K562 (cell line): Measurements from ENCODE around the gene KCNK4. TPM values are rescaled to one million over a fixed set of nuclear protein-coding genes. Genes with fewer than 3 reads are reported as not detected.

Source experiments
- CBFB ChIP-seq: sonication (generic); formaldehyde crosslinking; IDR thresholded peaks from 2 replicates; pipeline ENCODE4 v1.4.0; 2020; ENCODE audit warnings: mild to moderate bottlenecking, missing genetic modification reagents
- CBX2 ChIP-seq: fragments of 200-600 bp; sonication (generic); IDR thresholded peaks from one replicate; pipeline ENCODE4 v1.6.1; 2012; ENCODE audit warnings: mild to moderate bottlenecking, low read length, inconsistent platforms; ENCODE audit not compliant: insufficient read depth, poor library complexity, severe bottlenecking
- EWSR1 ChIP-seq: fragments of 450-650 bp; IDR thresholded peaks from 2 replicates; pipeline ENCODE4 v1.6.1; 2018; ENCODE audit warnings: borderline replicate concordance, mild to moderate bottlenecking, low read depth, moderate library complexity; ENCODE audit not compliant: partially characterized antibody
- MAFF ChIP-seq: IDR thresholded peaks from 2 replicates; pipeline ENCODE4 v1.6.1; 2012; ENCODE audit warnings: low read length, improper control_type of control experiment
- NFIC ChIP-seq: fragments of 450-650 bp; IDR thresholded peaks from 2 replicates; pipeline ENCODE4 v1.6.1; 2017; ENCODE audit warnings: mild to moderate bottlenecking, inconsistent platforms
- RBM22 ChIP-seq: fragments of 200-400 bp; formaldehyde crosslinking; IDR thresholded peaks from 2 replicates; pipeline ENCODE4 v1.6.1; 2018; ENCODE audit warnings: low read length, low read depth; ENCODE audit not compliant: poor library complexity, severe bottlenecking
- STAT5B ChIP-seq: fragments of 250-450 bp; sonication (Bioruptor Pico); IDR thresholded peaks from 2 replicates; pipeline ENCODE4 v1.8.0; 2021; ENCODE audit warnings: mild to moderate bottlenecking, inconsistent platforms
- XRCC3 ChIP-seq: fragments of 450-650 bp; IDR thresholded peaks from 2 replicates; pipeline ENCODE4 v1.6.1; 2017; ENCODE audit warnings: mild to moderate bottlenecking, moderate library complexity
- ZFX ChIP-seq: sonication (generic); formaldehyde crosslinking; IDR thresholded peaks from 2 replicates; pipeline ENCODE4 v1.8.0; 2022; ENCODE audit warnings: mild to moderate bottlenecking, missing genetic modification reagents, moderate library complexity
- ZKSCAN3 ChIP-seq: fragments of 250-450 bp; sonication (Bioruptor Pico); IDR thresholded peaks from 2 replicates; pipeline ENCODE4 v1.4.0; 2020
- ZNF668 ChIP-seq: fragments of 250-450 bp; sonication (Bioruptor Pico); IDR thresholded peaks from 2 replicates; pipeline ENCODE4 v1.8.0; 2022; ENCODE audit warnings: mild to moderate bottlenecking, inconsistent platforms
- polyA plus RNA-seq, 8 experiments: library from polyadenylated mRNA; depleted of rRNA in 4 of 8; stranded (reverse) in 5 of 8; unstranded in 3 of 8; fragments of >200 nt; fragmentation: Nextera tagmentation in 2 of 8; fragmentation: Illumina TruSeq in 1 of 8; extraction: Ambion mirVana in 2 of 8; extraction: Trizol in 1 of 8; gene quantifications; 2 replicates each; pipeline versions ENCODE4 v1.2.1 to v1.2.3, GENCODE V29; 2011 to 2014; ENCODE audit warnings: inconsistent platforms in 1 of 8, missing spikeins in 1 of 8
- total RNA-seq, 7 experiments: library from RNA; depleted of rRNA in 6 of 7; stranded (reverse); fragments of >200 nt in 6 of 7; fragmentation: Illumina TruSeq in 2 of 7; extraction: Trizol in 2 of 7; gene quantifications; 2 replicates each; pipeline versions ENCODE4 v1.2.1 to v1.2.3, GENCODE V29; 2011 to 2021; ENCODE audit warnings: low replicate concordance in 1 of 7
- TF ChIP-seq, protein P1 (sequence below): IDR thresholded peaks from 2 replicates; pipeline ENCODE4 v1.6.1; 2014; ENCODE audit warnings: antibody characterized with exemption
- TF ChIP-seq, protein P2 (sequence below): fragments of 250-450 bp; sonication (Bioruptor Pico); IDR thresholded peaks from 2 replicates; pipeline ENCODE4 v1.4.0; 2020; ENCODE audit warnings: mild to moderate bottlenecking, moderate library complexity, borderline replicate concordance
- TF ChIP-seq, protein P3 (sequence below): sonication (generic); formaldehyde crosslinking; IDR thresholded peaks from 2 replicates; pipeline ENCODE4 v1.8.1; 2022; ENCODE audit warnings: missing genetic modification reagents
- TF ChIP-seq, protein P4 (sequence below): sonication (generic); formaldehyde crosslinking; IDR thresholded peaks from 2 replicates; pipeline ENCODE4 v1.8.1; 2023; ENCODE audit warnings: mild to moderate bottlenecking, missing genetic modification reagents
- TF ChIP-seq, protein P5 (sequence below): fragments of 150-350 bp; conservative IDR thresholded peaks from 2 replicates; pipeline ENCODE4 v1.6.1; 2014; ENCODE audit warnings: low read length
- TF ChIP-seq, protein P6 (sequence below): fragments of 450-650 bp; IDR thresholded peaks from 2 replicates; pipeline ENCODE4 v1.6.1; 2016; ENCODE audit warnings: missing biosample characterization, missing genetic modification characterization

Gene KCNK4
- total and polyA plus RNA-seq, 9 of the 15 experiments (the other 6 are each of a cell fraction or from before 2014, with no cell fraction given) = not detected

DNA sequence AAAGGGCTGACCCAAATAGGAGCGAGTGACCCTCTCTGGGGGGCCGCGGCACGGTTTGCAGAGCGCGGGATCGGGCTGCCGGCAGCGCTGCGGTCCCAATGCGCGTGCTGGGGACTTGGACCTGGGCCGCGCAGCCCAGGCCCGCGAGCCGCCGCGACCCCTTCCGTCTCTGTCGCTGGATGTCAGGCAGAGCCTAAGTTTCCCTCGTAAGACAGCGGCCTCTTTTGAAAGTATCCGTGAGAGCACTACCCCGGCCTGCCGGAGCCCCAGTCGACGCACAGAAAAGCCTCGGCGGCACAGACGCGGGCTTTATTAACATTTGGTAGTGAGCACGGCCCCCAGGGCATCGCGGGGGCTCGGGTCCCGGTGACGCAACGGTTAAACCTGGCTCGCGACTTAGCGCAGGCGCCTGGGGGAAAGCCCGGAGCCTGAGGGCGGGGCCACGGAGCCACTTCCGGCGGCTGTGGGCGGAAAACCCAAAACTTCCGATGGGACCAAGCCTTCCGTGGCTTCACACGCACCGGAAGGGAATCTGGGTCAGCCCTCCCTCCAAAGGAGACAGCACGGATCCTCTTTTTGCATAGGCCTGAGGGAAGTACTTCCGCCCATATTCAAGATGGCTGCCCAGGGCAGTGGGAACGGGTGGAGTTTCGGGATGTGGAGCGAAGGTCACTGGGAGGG lies 21.4 kb upstream of the KCNK4 start (continued):
- TF ChIP-seq, protein P1, sequence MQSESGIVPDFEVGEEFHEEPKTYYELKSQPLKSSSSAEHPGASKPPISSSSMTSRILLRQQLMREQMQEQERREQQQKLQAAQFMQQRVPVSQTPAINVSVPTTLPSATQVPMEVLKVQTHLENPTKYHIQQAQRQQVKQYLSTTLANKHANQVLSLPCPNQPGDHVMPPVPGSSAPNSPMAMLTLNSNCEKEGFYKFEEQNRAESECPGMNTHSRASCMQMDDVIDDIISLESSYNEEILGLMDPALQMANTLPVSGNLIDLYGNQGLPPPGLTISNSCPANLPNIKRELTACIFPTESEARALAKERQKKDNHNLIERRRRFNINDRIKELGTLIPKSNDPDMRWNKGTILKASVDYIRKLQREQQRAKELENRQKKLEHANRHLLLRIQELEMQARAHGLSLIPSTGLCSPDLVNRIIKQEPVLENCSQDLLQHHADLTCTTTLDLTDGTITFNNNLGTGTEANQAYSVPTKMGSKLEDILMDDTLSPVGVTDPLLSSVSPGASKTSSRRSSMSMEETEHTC = no peak
- TF ChIP-seq, protein P2, sequence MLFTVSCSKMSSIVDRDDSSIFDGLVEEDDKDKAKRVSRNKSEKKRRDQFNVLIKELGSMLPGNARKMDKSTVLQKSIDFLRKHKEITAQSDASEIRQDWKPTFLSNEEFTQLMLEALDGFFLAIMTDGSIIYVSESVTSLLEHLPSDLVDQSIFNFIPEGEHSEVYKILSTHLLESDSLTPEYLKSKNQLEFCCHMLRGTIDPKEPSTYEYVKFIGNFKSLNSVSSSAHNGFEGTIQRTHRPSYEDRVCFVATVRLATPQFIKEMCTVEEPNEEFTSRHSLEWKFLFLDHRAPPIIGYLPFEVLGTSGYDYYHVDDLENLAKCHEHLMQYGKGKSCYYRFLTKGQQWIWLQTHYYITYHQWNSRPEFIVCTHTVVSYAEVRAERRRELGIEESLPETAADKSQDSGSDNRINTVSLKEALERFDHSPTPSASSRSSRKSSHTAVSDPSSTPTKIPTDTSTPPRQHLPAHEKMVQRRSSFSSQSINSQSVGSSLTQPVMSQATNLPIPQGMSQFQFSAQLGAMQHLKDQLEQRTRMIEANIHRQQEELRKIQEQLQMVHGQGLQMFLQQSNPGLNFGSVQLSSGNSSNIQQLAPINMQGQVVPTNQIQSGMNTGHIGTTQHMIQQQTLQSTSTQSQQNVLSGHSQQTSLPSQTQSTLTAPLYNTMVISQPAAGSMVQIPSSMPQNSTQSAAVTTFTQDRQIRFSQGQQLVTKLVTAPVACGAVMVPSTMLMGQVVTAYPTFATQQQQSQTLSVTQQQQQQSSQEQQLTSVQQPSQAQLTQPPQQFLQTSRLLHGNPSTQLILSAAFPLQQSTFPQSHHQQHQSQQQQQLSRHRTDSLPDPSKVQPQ (CRISPR knock-in tag) = peak; percentile 54; the same call in 1 of the 2 replicates
- TF ChIP-seq CBFB = peak; percentile 90; the same call in 1 of the 2 replicates
- no peak for TF ChIP-seq STAT5B (CRISPR knock-in tag)
- TF ChIP-seq, protein P3, sequence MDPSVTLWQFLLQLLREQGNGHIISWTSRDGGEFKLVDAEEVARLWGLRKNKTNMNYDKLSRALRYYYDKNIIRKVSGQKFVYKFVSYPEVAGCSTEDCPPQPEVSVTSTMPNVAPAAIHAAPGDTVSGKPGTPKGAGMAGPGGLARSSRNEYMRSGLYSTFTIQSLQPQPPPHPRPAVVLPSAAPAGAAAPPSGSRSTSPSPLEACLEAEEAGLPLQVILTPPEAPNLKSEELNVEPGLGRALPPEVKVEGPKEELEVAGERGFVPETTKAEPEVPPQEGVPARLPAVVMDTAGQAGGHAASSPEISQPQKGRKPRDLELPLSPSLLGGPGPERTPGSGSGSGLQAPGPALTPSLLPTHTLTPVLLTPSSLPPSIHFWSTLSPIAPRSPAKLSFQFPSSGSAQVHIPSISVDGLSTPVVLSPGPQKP (CRISPR knock-in tag) = no peak
- TF ChIP-seq, protein P4, sequence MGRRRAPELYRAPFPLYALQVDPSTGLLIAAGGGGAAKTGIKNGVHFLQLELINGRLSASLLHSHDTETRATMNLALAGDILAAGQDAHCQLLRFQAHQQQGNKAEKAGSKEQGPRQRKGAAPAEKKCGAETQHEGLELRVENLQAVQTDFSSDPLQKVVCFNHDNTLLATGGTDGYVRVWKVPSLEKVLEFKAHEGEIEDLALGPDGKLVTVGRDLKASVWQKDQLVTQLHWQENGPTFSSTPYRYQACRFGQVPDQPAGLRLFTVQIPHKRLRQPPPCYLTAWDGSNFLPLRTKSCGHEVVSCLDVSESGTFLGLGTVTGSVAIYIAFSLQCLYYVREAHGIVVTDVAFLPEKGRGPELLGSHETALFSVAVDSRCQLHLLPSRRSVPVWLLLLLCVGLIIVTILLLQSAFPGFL (CRISPR knock-in tag) = peak; percentile 88
- TF ChIP-seq, protein P5, sequence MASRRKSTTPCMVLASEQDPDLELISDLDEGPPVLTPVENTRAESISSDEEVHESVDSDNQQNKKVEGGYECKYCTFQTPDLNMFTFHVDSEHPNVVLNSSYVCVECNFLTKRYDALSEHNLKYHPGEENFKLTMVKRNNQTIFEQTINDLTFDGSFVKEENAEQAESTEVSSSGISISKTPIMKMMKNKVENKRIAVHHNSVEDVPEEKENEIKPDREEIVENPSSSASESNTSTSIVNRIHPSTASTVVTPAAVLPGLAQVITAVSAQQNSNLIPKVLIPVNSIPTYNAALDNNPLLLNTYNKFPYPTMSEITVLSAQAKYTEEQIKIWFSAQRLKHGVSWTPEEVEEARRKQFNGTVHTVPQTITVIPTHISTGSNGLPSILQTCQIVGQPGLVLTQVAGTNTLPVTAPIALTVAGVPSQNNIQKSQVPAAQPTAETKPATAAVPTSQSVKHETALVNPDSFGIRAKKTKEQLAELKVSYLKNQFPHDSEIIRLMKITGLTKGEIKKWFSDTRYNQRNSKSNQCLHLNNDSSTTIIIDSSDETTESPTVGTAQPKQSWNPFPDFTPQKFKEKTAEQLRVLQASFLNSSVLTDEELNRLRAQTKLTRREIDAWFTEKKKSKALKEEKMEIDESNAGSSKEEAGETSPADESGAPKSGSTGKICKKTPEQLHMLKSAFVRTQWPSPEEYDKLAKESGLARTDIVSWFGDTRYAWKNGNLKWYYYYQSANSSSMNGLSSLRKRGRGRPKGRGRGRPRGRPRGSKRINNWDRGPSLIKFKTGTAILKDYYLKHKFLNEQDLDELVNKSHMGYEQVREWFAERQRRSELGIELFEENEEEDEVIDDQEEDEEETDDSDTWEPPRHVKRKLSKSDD = 0 out of 2 replicates have a peak, but pooled peaks have one; percentile 12
- TF ChIP-seq MAFF = 0 out of 2 replicates have a peak, but pooled peaks have one; percentile 8
- no peak for TF ChIP-seq EWSR1
- peak; percentile 27; the same call in 1 of the 2 replicates for TF ChIP-seq NFIC
- no peak for TF ChIP-seq ZKSCAN3
- TF ChIP-seq RBM22 = peak; percentile 89
- TF ChIP-seq, protein P6, sequence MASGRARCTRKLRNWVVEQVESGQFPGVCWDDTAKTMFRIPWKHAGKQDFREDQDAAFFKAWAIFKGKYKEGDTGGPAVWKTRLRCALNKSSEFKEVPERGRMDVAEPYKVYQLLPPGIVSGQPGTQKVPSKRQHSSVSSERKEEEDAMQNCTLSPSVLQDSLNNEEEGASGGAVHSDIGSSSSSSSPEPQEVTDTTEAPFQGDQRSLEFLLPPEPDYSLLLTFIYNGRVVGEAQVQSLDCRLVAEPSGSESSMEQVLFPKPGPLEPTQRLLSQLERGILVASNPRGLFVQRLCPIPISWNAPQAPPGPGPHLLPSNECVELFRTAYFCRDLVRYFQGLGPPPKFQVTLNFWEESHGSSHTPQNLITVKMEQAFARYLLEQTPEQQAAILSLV (tag) = peak; percentile 73; the same call in 1 of the 2 replicates
- no peak for TF ChIP-seq CBX2
- no peak for TF ChIP-seq XRCC3
- TF ChIP-seq ZFX = peak; percentile 90
- TF ChIP-seq ZNF668 = no peak
